ENCODE measurements around the gene SLAIN1.

DNA sequence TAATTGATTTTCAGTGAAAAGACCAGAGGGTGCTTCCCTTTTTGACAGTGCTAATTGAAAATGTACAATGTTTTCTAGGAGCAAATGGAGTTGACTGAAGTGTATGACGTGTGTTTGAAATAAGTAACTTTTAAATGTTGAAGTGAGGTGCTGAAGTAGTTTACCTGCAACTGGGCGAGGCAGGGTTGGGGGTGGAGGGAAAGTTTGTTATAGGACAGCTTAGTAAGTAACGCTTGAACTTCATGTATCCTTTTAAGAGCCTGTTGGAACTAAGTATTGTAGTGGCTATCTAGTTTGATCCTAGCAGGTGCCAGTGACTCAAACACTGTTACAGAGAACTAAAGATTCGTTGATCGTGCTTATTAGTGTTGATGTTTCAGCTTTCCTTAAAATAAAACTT, 5.9 kb downstream of the SLAIN1 start:
- no peak for TF ChIP-seq POLR2AphosphoS5 (IDR thresholded peaks at IDR 0.05)
- TF ChIP-seq, protein P1, sequence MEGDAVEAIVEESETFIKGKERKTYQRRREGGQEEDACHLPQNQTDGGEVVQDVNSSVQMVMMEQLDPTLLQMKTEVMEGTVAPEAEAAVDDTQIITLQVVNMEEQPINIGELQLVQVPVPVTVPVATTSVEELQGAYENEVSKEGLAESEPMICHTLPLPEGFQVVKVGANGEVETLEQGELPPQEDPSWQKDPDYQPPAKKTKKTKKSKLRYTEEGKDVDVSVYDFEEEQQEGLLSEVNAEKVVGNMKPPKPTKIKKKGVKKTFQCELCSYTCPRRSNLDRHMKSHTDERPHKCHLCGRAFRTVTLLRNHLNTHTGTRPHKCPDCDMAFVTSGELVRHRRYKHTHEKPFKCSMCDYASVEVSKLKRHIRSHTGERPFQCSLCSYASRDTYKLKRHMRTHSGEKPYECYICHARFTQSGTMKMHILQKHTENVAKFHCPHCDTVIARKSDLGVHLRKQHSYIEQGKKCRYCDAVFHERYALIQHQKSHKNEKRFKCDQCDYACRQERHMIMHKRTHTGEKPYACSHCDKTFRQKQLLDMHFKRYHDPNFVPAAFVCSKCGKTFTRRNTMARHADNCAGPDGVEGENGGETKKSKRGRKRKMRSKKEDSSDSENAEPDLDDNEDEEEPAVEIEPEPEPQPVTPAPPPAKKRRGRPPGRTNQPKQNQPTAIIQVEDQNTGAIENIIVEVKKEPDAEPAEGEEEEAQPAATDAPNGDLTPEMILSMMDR (IDR thresholded peaks at IDR 0.05 in 8 of 11, conservative IDR thresholded peaks at IDR 0.05 in 3 of 11): no peak
